Endothelial cell (in vitro differentiated cells): ENCODE data around the gene GATD1. TPM values are rescaled to one million over a fixed set of nuclear protein-coding genes. Genes with fewer than 3 reads are reported as not detected.

Experiments used
- DNase-seq: peaks from one replicate; pipeline ENCODE4 v3.0.0; 2021; ENCODE audit warnings: low spot score
- H3K27ac Mint-ChIP-seq: one replicate; pipeline ENCODE4 v1.8.0; 2021; ENCODE audit warnings: mixed read lengths, inconsistent platforms; ENCODE audit not compliant: unreplicated experiment
- H3K27me3 Mint-ChIP-seq: one replicate; pipeline ENCODE4 v1.8.0; 2021; ENCODE audit warnings: mild to moderate bottlenecking, moderate library complexity, mixed read lengths, inconsistent platforms; ENCODE audit not compliant: unreplicated experiment
- H3K36me3 Mint-ChIP-seq: one replicate; pipeline ENCODE4 v1.8.0; 2021; ENCODE audit warnings: mild to moderate bottlenecking, low read depth, mixed read lengths, inconsistent platforms; ENCODE audit not compliant: unreplicated experiment
- H3K4me1 Mint-ChIP-seq: one replicate; pipeline ENCODE4 v1.8.0; 2021; ENCODE audit warnings: mild to moderate bottlenecking, mixed read lengths, inconsistent platforms; ENCODE audit not compliant: unreplicated experiment
- H3K4me3 Mint-ChIP-seq: one replicate; pipeline ENCODE4 v1.8.0; 2021; ENCODE audit warnings: mild to moderate bottlenecking, mixed read lengths, inconsistent platforms; ENCODE audit not compliant: unreplicated experiment
- H3K9me3 Mint-ChIP-seq: one replicate; pipeline ENCODE4 v1.8.0; 2021; ENCODE audit warnings: mixed read lengths, inconsistent platforms; ENCODE audit not compliant: unreplicated experiment
- total RNA-seq: library from RNA; stranded (reverse); fragmentation: NEBNext Ultra II Directional; extraction: Animal tissue kit (Norgen Biotek cat#: 25700); gene quantifications from one replicate; pipeline ENCODE4 v1.2.1, GENCODE V29; 2021; ENCODE audit not compliant: unreplicated experiment
- TF ChIP-seq, protein P1 (sequence below): fragments of 200-600 bp; sonication (generic); IDR thresholded peaks from one replicate; pipeline ENCODE4 v1.5.0; 2021; ENCODE audit warnings: antibody characterized with exemption; ENCODE audit not compliant: unreplicated experiment

The GATD1 gene
- total RNA-seq, 1 donor from 2014 or later = 36.5 TPM

DNA sequence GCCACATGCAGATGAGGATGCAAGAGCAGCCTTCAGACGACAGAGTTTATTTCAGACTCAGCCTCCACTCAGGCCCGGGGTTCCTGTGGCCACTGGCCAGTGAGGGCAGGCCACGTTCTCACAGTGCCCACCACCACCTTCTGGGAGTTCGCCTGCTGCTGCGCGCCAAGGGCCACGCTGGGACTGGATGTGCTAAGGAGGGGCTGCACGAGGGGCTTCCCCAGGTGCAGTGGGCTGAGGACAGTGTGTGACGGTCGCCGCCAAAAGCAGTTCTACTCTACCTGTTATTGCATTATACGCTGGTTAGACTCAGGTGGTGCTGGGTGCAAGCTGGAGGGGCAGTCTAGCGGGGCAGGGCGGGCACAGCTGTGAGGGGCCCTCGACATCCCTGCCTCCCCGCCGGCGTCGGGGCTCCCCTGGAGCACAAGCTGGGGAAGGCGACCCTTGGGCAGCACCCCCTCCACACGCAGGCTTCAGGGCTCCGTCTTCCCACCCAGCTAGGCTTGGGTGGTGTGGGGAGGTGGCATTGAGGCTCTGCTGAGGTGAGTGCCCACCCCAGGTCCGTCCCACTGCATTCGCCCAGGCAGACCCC is 9.9 kb upstream of the GATD1 start:
- Mint-ChIP-seq H3K4me1 (peaks cover 5% of the 10 kb centered on the region), H3K27me3 (peaks cover 13% of the 10 kb centered on the region), H3K4me3 (no peak overlapping the region), H3K27ac (no peak overlapping the region), H3K36me3 (peaks cover 3% of the 10 kb centered on the region), H3K9me3 (no peaks in the 10 kb centered on the region)
- TF ChIP-seq, protein P1, sequence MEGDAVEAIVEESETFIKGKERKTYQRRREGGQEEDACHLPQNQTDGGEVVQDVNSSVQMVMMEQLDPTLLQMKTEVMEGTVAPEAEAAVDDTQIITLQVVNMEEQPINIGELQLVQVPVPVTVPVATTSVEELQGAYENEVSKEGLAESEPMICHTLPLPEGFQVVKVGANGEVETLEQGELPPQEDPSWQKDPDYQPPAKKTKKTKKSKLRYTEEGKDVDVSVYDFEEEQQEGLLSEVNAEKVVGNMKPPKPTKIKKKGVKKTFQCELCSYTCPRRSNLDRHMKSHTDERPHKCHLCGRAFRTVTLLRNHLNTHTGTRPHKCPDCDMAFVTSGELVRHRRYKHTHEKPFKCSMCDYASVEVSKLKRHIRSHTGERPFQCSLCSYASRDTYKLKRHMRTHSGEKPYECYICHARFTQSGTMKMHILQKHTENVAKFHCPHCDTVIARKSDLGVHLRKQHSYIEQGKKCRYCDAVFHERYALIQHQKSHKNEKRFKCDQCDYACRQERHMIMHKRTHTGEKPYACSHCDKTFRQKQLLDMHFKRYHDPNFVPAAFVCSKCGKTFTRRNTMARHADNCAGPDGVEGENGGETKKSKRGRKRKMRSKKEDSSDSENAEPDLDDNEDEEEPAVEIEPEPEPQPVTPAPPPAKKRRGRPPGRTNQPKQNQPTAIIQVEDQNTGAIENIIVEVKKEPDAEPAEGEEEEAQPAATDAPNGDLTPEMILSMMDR = no peak
- DNase-seq = no peak

DNA sequence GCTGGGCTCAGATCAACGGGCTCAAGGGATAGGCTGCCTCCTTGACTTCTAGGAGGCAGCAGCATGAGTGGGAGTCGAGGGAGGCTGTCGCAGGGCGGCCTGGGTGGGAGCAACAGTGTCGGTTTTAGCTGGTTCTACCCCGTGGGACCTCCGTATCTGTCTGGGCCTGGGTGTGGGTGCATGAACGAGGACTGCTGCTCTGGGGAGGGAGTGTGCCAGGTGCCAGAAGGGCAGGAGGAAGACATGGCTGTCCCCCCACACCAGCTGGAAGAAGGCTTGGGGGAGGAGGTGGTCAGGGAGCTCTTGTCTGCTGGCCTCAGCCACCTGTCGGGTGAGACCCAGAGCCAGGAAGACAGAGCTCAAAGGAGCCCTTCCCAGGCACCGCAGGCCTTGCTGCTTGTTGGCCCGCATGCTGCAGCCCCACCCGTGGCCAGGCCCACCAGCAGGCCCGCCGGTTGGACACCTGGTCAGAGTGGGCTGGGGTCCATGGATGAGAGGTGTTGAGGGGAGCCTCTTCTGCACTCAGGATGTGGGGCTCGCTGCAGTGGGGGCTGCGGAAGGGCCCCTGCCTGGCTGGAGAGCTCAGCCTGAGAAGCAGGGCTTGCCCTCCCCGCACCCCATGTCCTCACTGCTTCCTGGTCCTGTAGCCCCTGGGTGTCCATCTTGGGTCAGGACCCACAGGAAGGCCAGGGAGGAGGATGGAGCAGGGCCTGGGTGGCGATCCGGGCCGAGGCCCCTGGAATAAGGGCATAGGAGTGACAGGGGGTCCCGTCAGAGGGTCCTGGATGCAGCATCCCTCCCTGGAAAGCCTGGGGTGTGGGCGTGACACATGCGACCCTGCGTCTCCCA is 9.2 kb upstream of the GATD1 start:
- H3K36me3 Mint-ChIP-seq = peaks cover 3% of the 10 kb centered on the region
- no peak overlapping the region for H3K4me3 Mint-ChIP-seq
- no peaks in the 10 kb centered on the region for H3K9me3 Mint-ChIP-seq
- no peak overlapping the region for H3K27ac Mint-ChIP-seq
- H3K4me1 Mint-ChIP-seq = peaks cover 5% of the 10 kb centered on the region
- TF ChIP-seq, protein P1 = no peak
- DNase-seq = no peak
- peaks cover 11% of the 10 kb centered on the region for H3K27me3 Mint-ChIP-seq

DNA sequence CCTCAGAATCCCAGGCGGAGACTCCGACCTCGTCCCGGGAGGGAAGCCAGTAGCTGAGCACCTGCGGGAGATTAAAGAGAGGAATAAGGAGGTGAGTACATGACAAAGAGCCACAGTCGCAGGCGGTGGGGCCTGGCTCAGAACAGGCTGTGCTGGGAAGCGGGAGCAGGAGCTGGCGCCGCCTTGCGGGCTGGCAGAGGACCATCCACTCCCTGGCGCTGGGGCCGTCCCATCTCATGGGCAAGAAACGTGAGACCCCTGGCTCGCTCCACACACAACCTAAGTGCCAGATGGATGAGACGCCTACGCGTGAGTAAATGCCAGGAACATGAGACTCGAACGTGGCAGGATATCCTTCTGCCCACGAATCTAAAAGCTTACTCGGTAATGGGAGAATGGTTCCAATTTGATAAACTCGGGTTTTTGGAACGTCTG is 6.3 kb upstream of the GATD1 start:
- Mint-ChIP-seq H3K9me3 (no peaks in the 10 kb centered on the region), H3K4me3 (peak overlapping the region; percentile 31), H3K27ac (no peak overlapping the region), H3K4me1 (peaks cover 7% of the 10 kb centered on the region), H3K36me3 (peaks cover 6% of the 10 kb centered on the region), H3K27me3 (peaks cover 8% of the 10 kb centered on the region)
- DNase-seq = peak; percentile 84
- TF ChIP-seq, protein P1 = peak; percentile 39

DNA sequence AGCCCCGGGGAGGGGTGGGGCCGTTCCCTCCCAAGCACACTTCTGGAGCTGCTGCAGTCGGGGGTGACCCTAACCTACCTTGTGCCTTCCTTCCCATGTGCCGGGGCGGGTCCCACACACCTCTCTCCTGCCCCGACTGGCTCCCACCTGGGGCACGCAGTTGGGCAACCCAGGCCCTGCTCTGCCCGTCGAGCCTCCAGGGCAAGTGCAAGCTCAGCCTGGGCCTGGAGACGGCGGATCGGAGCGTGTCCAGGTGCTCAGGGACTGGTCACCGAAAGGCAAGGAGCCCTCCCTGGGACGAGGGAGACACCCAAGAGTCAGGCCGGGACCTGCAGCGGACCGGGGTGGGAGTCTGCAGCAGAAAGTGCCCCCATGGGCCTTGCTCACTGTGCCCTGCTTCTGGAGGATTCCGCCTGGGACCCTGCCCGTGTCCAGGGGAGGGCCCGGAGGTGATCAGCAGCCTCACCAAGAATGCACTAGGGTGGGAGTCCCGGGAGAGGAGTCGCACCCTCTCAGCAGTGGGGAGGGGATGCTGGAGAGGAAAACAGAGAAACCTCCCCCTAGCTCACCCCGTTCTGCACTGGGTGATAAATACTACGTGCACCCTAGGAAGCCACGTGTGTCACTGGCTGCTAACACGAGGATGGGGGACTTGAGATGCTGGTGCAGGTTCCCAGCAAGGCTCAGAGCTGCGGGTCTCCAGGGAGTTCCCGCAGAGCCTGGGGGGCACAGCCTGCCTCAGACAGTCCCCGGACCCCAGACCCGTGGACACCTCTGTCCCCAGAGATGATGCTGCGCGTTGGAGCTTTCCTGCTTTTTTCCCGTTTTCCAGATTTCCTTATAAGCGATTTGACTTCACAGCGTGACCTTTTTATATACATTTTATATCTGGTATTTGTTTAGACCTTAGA is 5.2 kb upstream of the GATD1 start:
- no peak overlapping the region for H3K4me3 Mint-ChIP-seq
- peaks cover 7% of the 10 kb centered on the region for H3K4me1 Mint-ChIP-seq
- no peaks in the 10 kb centered on the region for H3K9me3 Mint-ChIP-seq
- TF ChIP-seq, protein P1 = no peak
- H3K36me3 Mint-ChIP-seq = peaks cover 6% of the 10 kb centered on the region
- H3K27me3 Mint-ChIP-seq = peaks cover 6% of the 10 kb centered on the region
- no peak for DNase-seq
- H3K27ac Mint-ChIP-seq = no peak overlapping the region
